ENCODE results near the gene CCDC78.
A peak's percentile ranks its signal among the peaks of the same experiment; 100 is the strongest.

Gene CCDC78

DNA sequence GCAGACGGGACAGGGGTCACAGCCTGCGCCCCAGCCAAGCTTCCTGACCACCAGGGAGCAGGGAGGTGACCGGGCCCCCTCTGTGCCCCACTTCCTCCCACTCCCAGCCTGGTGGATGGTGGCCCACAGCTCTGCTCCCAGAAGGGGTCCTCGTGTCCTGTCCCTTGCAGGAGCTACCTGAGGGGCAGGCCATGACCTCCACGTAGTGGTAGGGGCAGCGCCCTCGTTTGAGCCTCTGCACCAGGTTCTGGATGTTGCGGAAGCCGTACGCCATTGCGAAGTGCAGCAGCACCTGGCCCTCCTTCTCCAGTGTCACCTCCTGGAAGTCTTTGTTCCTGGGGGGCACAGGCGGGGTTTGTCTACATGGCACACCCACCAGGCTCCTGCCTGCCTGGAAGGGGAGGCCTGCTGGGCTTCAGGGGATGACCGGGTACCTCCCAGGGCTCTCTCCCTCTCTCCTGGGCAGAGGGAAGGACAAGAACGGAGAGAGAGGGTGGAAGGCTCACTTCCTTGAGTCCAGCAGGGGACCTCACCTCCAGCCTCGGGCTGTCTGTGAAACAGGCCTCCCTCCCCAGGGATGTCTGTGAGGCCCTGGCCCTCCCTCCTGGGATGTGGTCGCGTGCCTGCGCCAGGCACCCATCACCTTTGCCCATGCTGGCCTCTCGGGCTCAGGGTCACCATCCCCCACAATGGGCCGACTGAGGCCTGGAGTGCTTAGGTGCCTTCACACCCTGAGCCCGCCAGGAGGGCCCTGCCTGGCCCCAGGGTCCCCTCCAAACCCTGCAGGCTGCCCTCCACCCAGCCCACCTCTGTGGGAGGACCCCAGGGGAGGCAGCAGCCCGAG, 4.6 kb upstream of the CCDC78 start:
- Histone ChIP-seq H3K27me3 (ENCODE audit: control insufficient read depth, insufficient read depth, low read length) (no peaks in the 10 kb centered on the region), H3K4me3 (ENCODE audit: low read depth, low read length) (no peak overlapping the region), H3K79me2 (no peaks in the 10 kb centered on the region), H3K4me2 (ENCODE audit: low read length) (no peak overlapping the region), H3K36me3 (ENCODE audit: control insufficient read depth, insufficient read depth, low read length) (no peaks in the 10 kb centered on the region), H2AFZ (no peak overlapping the region), H3K27ac (no peak overlapping the region), H3K4me1 (peaks cover 9% of the 10 kb centered on the region), H3K9ac (no peak overlapping the region), H3K9me3 (ENCODE audit: control insufficient read depth, low read length) (no peaks in the 10 kb centered on the region)
- TF ChIP-seq CTCF (IDR thresholded peaks at IDR 0.05) = no peak

GRCh38 chr16:729768-730665, 3.8 kb upstream of the CCDC78 start:
- Histone ChIP-seq H3K27me3 (ENCODE audit: control insufficient read depth, insufficient read depth, low read length) (no peaks in the 10 kb centered on the region), H3K36me3 (ENCODE audit: control insufficient read depth, insufficient read depth, low read length) (no peaks in the 10 kb centered on the region), H3K9ac (no peak overlapping the region), H2AFZ (no peak overlapping the region), H3K4me2 (ENCODE audit: low read length) (no peak overlapping the region), H3K9me3 (ENCODE audit: control insufficient read depth, low read length) (no peaks in the 10 kb centered on the region), H3K4me3 (ENCODE audit: low read depth, low read length) (no peak overlapping the region), H3K79me2 (no peaks in the 10 kb centered on the region), H3K27ac (no peak overlapping the region), H3K4me1 (peaks cover 9% of the 10 kb centered on the region)
- TF ChIP-seq CTCF (IDR thresholded peaks at IDR 0.05) = no peak

DNA sequence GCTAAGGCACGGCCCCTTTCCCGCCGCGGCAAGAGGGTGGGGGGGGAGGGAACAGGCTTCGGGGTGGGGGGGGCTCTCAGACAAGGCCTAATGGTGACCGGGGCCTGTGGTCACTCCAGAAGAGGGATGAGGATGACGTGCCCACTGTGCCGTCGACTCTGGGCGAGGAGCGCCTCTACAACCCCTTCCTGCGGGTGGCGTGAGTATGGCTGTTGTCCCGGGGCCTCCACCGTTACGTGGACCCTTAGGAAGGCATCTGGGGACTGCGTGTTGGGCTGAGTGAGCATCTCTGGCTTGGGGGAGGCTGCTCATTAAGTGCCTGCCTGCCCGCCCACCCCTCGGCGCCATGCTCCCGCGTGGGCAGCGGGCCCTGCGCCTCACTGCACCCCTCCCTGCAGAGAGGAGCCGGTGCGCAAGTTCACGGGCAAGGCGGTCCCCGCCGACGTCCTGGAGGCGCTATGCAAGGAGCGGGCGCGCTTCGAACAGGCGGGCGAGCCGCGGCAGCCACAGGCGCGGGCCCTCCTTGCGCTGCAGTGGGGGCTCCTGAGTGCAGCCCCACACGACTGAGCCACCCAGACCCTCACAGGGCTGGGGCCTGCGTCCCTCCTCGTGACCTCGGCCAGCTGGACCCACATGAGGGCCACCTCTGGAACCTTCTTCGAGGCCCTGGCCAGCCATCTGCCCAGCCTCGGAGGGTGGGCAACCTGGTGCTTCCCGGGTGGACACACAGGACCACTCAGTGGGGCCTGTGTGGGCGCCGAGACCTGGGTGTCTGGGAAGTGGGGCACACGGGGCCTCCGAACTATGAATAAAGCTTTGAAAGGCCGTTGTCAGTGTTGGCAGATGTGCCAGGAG, 2.9 kb upstream of the CCDC78 start:
- no peaks in the 10 kb centered on the region for H3K27me3 ChIP-seq (ENCODE audit: control insufficient read depth, insufficient read depth, low read length)
- no peaks in the 10 kb centered on the region for H3K79me2 ChIP-seq
- H3K4me3 ChIP-seq (ENCODE audit: low read depth, low read length) = no peak overlapping the region
- H3K9me3 ChIP-seq (ENCODE audit: control insufficient read depth, low read length) = no peaks in the 10 kb centered on the region
- no peak for TF ChIP-seq CTCF (IDR thresholded peaks at IDR 0.05)
- no peak overlapping the region for H3K27ac ChIP-seq
- H3K4me2 ChIP-seq (ENCODE audit: low read length) = no peak overlapping the region
- no peak overlapping the region for H3K9ac ChIP-seq
- no peaks in the 10 kb centered on the region for H3K36me3 ChIP-seq (ENCODE audit: control insufficient read depth, insufficient read depth, low read length)
- no peak overlapping the region for H2AFZ ChIP-seq
- peaks cover 9% of the 10 kb centered on the region for H3K4me1 ChIP-seq

DNA sequence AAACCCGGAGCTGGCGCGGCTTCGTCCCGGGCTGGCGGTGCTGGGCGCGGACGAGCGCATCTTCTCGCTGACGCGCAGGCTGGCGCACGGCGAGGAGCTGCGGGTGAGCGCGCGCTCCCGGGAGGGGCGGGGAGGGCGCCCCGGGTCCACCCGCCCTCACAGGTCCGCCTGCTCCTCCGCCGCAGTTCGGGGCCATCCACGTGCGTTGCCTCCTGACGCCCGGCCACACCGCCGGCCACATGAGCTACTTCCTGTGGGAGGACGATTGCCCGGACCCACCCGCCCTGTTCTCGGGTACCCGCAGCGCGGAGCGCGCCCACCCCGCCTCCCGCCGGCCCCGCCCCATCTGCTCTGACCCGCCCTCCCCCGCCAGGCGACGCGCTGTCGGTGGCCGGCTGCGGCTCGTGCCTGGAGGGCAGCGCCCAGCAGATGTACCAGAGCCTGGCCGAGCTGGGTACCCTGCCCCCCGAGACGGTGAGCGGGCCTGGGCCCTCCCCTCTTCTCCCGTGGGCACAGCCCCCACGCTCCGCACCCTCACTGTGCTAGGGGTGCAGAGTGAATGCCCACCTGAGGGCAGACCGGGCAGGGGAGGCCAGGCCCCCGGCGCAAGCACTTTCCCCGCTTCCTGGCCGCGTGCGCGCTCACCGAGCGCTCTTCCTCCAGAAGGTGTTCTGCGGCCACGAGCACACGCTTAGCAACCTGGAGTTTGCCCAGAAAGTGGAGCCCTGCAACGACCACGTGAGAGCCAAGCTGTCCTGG, 2.1 kb upstream of the CCDC78 start:
- H3K79me2 ChIP-seq = no peaks in the 10 kb centered on the region
- H3K9me3 ChIP-seq (ENCODE audit: control insufficient read depth, low read length) = no peaks in the 10 kb centered on the region
- peak overlapping the region; percentile 51 for H3K4me2 ChIP-seq (ENCODE audit: low read length)
- TF ChIP-seq CTCF (IDR thresholded peaks at IDR 0.05) = no peak
- H3K36me3 ChIP-seq (ENCODE audit: control insufficient read depth, insufficient read depth, low read length) = no peaks in the 10 kb centered on the region
- peaks cover 9% of the 10 kb centered on the region for H3K4me1 ChIP-seq
- H3K27me3 ChIP-seq (ENCODE audit: control insufficient read depth, insufficient read depth, low read length) = no peaks in the 10 kb centered on the region
- H2AFZ ChIP-seq = no peak overlapping the region
- H3K27ac ChIP-seq = no peak overlapping the region
- peak overlapping the region; percentile 31 for H3K4me3 ChIP-seq (ENCODE audit: low read depth, low read length)
- no peak overlapping the region for H3K9ac ChIP-seq

Data from parathyroid adenoma (tissue), 2 donors.